Activated CD4-positive, alpha-beta T cell treated with anti-CD3 and anti-CD28 coated beads, Interleukin-2, amount 50 U/mL, for 24 hours (primary cell): ENCODE data around the gene GDF15.

Experiments used
- DNase-seq, 2 donors: peaks; one replicate each; pipeline ENCODE4 v3.0.0-alpha.2; 2020; ENCODE audit warnings: low read depth in 1 of 2, low spot score in 1 of 2

GDF15 gene

GRCh38 chr19:18418483-18419194, 32.7 kb downstream of the GDF15 start:
- no peak for DNase-seq

DNA sequence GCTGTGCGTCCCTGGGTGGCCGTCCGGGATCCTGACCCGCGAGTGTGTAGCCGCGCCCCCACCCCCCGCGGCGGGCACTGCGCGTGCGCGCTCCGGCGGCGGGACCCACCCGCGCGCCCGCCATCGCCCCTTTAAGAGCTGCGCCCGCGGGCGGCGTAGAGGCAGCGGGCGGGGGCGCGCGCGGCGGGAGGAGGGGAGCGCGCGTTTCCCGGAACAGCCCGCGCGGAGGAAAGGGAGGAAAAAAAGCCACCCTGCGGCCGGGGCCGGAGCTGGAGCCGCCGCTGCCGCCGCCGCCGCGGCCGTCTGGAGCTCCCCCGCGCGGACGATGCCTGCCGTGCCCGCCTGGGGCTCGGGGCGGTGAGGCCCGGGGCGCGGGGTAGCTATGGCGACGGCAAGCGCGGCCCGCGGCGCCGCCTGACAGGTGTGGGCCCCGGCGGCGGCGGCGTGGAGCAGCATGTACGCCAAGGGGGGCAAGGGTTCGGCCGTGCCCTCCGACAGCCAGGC, 33.3 kb downstream of the GDF15 start, which contains the start of gene SSBP4:
Gene SSBP4 (plus strand): TSS at position 204 of the 504 bp plus-strand sequence. CDS start 251 bp downstream, at position 455.
- peak in 1 of 2 donors; percentile 51 for DNase-seq

GRCh38 chr19:18419699-18420460, 33.9 kb downstream of the GDF15 start:
- DNase-seq, result no peak

- DNase-seq, result no peak
Measured at GRCh38 chr19:18420930-18421329, 35.0 kb downstream of the GDF15 start.

GRCh38 chr19:18421371-18421959, 35.5 kb downstream of the GDF15 start:
- DNase-seq, result no peak

GRCh38 chr19:18422530-18423191, 36.7 kb downstream of the GDF15 start:
- no peak for DNase-seq

DNA sequence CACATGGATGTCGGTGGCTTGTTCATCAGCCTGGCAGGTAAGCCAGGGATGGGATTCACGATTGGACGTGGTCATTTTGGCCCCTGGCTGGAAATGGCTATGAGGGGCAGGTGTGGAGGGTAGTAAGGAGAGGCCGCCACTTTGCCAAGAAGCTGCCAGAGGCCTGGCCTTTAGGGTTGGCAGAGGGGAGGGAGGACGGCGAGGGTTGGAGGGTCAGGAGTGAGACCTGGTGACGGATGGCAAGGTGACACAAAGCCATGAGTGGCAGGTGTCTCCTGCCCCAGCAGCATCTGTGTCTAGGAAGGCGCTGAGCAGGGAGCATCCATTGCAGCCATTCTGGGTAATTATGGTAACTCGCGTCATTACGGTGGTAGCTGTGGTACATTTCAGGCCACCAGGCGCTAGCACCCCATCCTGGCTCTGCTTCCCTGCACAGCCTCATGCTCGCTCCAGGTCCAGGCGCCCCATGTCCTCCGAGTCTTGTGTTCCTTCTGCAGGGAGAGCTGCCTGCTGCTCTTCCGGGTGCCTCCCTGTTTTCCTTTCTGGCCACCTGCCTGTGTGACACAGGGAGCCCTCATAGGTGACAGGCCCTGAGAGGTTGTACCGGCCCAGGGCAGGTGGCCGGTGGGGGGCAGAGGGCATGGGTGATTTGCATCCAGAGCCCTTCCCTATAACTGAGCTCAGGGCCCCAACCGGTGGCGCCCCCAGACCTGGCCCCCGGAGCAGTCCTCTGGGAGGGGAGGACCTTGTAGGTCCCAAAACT, 37.5 kb downstream of the GDF15 start:
- no peak for DNase-seq

GRCh38 chr19:18424122-18424889, 38.3 kb downstream of the GDF15 start:
- no peak for DNase-seq

DNA sequence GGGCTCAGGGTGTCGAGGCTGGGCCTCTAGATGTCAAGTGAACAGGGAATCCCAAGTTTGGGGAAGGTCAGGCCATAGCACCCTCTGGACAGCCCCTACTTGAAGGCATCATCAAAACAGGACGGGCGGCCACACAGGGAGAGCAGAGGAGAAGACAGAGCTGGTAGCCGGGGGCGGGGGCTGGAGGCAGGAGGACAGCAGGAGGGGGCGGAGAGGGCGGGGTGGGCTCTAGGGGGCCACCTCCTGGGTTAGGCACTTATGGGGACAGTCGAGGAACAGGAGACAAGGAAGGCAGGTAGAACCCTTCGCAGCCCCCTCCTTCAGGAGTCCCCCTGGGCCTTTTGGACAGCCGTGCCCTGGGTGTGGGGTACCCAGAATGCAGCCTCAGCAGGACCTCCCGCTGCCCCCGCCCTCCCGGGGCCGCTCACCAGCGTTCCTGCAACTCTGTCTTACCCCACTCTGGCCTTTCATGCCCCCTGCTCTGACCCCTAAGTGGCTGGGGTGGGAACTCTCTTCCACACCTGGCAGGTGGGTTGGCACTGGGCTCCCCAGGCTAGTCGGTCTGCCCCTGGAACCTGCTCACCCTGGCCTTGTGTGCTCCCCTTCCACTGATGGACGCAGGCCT, 39.0 kb downstream of the GDF15 start:
- DNase-seq, result no peak

- no peak for DNase-seq
Measured at GRCh38 chr19:18425515-18426415, 39.8 kb downstream of the GDF15 start.

DNA sequence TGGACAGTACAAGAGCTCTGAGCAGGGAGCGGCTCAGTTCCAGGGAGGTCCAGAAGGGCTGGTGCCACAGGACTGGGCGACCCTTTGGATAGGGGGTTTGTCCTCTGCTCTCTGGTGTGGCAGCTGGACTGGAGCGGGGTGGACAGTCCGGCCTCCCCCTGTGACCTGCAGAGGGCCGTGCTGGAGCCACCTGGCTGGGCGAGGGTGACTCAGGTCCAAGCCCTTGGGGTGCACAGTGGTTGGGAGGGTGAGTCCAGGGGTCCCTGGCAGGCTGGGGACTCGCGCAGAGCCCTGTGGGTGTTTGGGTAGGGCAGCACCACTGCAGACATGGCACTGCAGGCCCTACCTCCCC, 40.4 kb downstream of the GDF15 start:
- DNase-seq, result no peak

- DNase-seq, result no peak
Measured at GRCh38 chr19:18427080-18427742, 41.3 kb downstream of the GDF15 start.

DNA sequence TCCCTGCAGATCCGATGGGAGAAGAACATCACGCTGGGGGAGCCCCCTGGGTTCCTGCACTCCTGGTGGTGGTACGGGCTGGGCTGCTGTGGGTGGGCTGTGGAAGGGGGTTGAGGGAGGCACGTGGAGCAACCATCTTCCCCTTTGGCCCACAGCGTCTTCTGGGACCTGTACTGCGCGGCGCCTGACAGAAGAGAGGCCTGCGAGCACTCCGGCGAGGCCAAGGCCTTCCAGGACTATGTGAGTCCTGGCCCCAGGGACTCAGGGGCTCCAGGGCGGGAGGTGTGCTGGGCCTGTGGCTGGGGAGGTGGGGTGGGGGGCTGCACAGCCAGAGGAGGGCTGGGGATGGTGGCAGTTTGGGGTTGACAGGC, 41.8 kb downstream of the GDF15 start:
- DNase-seq, result no peak

DNA sequence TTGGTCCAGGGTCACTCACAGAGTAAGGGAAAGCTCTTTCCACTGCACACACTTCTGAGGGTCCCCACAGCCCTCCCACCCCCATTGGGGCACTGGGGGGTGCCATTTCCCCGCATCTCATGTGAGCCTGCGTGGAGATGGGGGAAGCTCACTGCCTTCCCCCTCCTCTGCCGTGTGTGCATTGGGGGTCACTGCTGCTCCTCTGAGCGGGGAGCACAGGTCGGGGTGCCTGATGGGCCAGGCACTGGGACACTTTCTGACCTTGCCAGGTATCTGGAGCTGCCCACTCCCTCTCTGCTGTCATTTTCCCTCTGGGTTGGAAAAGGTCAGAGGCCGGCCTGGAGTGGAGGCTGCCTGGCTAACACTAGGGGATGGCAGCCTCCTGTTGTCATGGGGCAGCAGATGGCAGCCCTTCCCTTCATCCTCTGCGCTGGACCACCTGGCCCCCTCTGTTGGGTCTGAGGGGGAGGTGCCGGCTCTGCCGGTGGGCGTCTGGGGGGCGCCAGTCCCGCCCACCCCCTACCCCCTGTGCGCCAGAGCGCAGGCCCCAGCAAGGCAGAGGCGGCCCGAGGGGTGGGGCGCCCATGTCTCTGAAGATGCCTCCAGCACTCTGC, 42.3 kb downstream of the GDF15 start:
- DNase-seq, result no peak

GRCh38 chr19:18428787-18429674, 43.1 kb downstream of the GDF15 start:
- peak in 1 of 2 donors; percentile 55 for DNase-seq

GRCh38 chr19:18429717-18430416, 43.9 kb downstream of the GDF15 start:
- DNase-seq, result no peak
